HG03558 (cell line): ENCODE data around the gene FRY.

ENCODE experiments used
- ATAC-seq: cut with Tn5 transposase; IDR thresholded peaks from one replicate; pipeline ENCODE4 v1.9.1; 2021; ENCODE audit warnings: moderate number of reproducible peaks; ENCODE audit not compliant: unreplicated experiment; ENCODE audit errors: extremely low read depth

The FRY gene

DNA sequence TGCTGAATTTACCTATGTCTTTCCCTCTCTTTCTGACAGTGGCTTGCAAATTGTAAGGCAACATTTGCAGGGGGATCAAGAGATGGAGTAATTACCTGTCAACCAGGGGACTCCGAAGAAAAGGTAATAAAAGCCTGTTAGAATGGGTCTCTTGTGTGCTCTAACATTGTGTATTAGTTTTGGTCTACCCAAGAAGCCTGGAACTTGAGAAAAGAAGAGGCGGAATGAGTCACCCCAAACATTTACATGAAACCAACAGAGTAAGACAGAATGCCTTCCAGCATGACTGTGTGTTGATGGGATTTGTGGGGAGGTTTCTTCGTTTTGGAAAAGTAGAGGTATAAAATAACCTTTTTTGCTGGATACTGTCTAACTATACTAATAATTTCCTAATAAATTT is 246.9 kb downstream of the FRY start:
- no peak for ATAC-seq

DNA sequence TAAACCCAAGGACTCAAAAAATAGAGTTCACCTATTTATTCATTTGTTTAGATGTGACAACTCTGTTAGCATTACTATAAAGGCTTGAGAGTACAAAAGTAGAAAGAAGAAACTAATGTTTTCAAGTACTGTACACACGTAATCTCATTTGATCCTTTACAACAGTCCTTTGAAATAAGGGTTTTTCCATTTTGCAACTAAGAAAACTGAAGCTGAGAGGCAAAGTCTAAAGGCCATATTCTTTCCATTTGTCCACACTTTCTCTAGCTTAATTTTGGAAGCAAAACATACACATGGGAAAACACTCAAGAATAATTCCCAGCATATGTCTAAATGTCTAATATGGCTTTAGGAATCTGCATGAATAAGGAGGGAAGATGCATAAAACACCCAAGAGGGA is 249.5 kb downstream of the FRY start:
- ATAC-seq, result no peak

DNA sequence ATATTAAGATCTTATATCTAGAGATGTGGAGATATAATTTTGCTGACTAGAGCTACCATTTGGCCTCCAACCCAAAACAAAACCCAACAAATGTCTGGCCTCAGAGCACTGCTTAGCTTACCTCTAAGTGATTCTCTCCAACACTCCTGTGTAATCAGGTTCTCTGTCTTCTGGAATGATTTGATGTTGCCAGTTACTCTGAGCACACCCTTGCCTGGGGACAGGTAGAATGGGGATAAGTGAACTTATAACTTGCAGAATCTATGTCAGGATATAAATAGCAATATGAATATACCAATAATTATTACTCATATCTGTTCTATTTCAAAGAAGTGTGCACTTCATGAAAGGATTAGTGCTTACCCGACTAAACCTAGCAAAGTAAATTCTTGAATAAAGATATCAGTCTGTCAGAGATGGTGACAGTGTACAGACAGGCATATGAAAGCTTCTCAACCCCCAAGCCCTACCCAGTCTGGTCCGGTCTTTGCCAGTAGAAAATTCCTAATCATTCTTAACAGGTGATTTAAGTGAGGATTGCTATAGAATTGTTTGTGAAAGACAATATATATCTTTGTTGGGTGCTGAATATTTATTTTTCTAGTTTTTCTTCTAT is 250.6 kb downstream of the FRY start:
- ATAC-seq, result no peak

DNA sequence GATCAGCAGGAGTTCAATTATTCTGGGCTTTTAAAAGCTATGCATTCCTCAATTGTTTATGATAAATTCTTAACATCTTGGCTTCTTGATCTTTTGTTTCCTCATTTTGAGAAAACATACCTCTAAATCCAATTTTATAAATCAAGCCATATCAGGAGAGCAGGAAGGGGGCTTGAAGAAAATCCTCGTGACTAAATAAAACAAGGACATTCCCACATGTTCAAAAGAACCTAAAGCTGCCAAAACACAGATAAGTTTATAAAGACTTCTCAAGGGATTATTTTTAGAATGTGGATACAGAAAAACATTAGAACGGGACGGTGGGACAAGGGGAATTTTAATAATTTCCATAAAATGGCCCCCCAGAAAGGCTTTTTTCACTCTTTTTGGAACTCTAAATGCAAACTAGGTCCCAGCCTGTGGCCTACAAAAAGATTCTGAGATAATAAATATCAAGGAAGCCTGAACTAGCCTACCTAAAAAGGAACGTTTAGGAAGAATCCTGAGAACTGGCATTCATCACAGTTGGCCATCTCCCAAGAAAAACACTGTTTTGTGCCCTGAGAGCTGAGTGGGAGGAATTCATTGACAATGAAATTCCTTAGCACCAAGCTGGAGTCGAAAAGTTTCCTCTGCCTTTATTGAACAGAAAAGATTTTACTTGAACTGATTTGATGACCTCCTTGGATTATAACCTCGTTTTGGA is 253.5 kb downstream of the FRY start:
- no peak for ATAC-seq

- no peak for ATAC-seq
Measured at GRCh38 chr13:32285633-32285965, 254.0 kb downstream of the FRY start.

GRCh38 chr13:32297206-32297605 is 265.6 kb downstream of the FRY start:
- ATAC-seq, result no peak

GRCh38 chr13:32298695-32299094 is 267.1 kb downstream of the FRY start:
- no peak for ATAC-seq

DNA sequence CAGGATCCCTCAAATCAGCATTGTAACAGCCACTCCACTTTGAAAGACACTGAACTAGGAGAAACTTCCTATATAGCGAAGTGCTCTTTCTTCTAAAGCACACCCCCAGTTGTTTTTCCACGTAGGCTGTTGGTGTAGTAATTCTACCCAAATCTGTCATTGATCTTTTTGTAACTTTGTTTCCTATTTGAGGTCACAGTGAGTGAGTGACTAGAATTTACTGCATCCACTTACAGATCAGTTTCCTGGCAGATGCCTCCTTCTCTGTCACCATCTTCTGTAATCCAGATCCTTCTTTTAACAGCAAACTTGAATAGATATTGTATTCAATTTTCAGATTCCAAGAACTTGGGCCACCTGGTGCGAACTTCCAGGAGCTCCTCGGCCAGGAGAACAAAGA is 268.3 kb downstream of the FRY start:
- no peak for ATAC-seq

DNA sequence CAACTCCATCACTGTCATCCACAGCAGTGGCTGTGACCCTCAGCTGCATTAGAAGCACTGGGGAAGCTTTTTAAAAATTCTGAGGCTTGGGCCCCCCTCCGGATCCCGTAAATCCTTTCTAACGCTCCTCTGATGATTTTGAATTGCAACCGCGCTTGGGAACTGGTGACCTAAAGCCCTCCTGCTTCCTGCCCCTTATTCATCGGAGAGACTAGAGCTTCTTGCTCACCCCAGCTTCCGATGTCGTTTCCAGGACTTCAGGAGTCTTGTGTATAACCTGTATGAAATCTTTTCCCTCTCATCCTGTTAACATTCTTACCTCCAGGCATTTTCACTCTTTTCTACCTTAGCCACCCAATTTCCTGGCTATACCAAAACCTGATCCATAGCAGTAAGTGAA is 268.8 kb downstream of the FRY start:
- no peak for ATAC-seq

DNA sequence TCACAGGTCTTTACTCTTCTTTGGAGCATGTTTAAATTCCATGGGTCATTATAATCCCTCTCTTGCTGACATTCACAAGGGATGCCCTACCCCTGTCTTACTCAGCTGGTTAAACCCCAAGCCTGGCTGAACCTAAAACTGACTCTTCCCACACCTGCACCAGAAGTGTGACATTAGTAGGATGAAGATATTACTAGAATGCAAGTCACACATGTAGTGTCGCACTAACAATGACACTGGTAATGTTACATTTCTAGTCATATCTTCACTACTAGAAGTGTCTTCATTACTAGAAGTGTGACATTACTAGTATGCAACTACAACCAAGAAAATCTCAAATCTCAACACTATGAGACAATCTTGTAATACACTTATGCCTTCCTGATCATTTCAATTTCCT is 269.3 kb downstream of the FRY start:
- no peak for ATAC-seq

- no peak for ATAC-seq
Measured at GRCh38 chr13:32302461-32302860, 270.9 kb downstream of the FRY start.

- no peak for ATAC-seq
Measured at GRCh38 chr13:32305646-32306045, 274.1 kb downstream of the FRY start.

DNA sequence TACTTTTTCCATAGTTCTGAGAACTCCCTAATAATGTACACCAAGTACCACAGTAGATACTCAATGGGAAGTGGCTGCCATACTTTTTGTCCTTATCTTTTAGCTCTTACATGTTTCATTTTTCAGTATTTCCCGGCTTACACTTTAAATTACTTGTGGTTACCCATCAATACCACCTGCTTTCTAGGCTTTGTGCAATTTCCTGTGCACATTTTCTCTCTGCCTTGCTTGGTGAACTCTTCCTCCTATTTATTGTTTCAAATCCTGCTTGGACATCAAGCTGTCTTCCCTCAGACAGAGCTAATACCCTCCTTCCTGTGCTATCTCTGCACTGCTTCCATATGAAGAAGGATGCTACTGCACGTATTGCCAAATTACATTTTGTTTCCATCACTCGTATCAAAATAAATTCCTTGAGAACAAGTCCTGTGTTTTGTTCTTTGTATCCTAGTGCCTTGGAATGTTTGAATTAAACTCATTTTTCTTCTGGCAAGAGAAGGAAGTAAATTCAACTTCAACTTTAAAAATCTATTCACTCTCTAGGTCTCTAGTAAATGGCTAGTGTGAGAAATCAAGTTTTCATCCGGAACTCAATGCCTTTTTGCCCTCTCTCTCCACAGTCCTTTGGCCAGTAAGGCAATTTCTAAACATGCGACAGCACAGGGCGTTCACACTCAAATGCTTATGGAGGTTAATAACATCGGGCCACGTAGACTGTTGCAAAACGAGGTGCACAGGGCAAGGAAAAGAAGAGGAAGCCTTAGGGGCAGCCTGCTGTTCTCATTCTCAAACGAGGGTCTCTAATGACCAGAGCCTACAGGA is 277.9 kb downstream of the FRY start:
- no peak for ATAC-seq

GRCh38 chr13:32310134-32310706 is 278.6 kb downstream of the FRY start:
- ATAC-seq, result no peak

DNA sequence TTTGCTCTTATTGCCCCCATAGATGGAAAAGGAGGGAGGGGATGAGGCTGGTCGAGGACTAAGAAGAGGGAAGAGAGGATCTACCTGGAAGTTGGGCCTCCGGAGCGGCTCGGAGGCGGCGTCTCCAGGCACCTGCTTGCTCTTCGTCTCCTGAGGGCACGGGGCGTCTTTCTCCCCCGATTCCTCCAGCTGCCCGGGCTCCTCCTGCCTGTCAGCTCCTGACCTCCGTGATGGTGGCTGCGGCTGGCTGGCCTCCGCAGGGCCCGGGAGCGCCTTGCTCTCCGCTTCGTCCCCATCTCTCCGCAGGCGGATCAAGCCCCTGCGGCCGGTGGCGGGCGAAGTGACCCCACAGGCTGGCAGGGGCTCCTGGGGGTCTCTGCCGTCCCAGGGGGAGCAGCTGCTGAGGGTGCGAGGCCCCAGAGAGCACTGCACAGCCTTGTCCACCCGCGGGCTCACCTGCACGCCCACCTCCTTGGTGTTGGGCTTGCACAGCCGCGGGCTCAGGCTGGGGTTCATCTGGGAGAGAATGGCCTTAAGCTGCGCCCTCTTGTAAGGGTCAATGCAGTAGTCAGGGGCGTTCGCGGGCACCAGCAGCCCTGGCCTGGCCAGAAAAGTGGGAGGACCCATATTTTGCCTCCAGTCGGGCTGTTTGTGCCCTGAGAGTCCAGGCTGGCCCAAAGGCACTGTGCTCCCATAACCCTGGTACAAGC is 279.8 kb downstream of the FRY start:
- ATAC-seq, result no peak

DNA sequence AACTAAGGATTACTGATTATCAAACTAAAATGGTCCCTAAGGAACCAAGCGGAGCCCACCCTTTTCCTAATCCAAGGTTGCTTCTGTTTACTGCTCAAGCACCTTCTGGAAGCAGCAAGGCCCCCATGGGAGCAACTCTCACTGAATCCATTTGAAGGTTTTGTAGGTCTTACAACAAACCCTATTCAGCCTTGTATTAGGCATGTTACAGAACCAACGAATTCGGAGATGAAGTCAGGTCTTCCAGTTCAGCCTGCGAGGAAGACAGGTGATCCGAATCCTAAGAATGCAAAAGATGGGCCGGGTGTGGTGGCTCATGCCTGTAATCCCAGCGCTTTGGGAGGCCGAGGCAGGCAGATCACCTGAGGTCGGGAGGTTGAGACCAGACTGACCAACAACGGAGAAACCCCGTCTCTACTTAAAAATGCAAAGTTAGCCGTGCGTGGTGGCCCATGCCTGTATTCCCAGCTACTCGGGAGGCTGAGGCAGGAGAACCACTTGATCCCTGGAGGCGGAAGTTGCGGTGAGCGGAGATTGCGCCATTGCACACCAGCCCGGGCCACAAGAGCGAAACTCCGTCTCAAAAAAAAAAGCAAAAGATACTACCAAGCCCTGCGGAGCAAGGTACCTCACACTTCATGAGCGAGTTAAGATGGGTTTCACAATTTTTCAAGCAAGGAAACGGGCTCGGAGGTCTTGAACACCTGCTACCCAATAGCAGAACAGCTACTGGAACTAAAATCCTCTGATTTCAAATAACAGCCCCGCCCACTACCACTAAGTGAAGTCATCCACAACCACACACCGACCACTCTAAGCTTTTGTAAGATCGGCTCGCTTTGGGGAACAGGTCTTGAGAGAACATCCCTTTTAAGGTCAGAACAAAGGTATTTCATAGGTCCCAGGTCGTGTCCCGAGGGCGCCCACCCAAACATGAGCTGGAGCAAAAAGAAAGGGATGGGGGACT is 283.0 kb downstream of the FRY start:
- no peak for ATAC-seq

GRCh38 chr13:32315238-32316027 is 283.9 kb downstream of the FRY start, which contains the start of the genes BRCA2 and ZAR1L:
BRCA2 (plus strand) TSS chr13:32315508; CDS start chr13:32316461, 953 bp downstream.
ZAR1L (minus strand) TSS chr13:32315363; CDS start chr13:32311925, 3,438 bp downstream.
- ATAC-seq, result peak; percentile 83

- peak; percentile 29 for ATAC-seq
Measured at GRCh38 chr13:32316028-32316339, 284.4 kb downstream of the FRY start.

GRCh38 chr13:32316501-32316900 is 284.9 kb downstream of the FRY start:
- no peak for ATAC-seq
